C1 segment of cervical spinal cord (tissue), 14 donors: ENCODE data around the gene SPR.

ENCODE experiments used
- DNase-seq, 14 donors: peaks; one replicate each; lab custom pipeline; 2025; lab: John Stamatoyannopoulos, UW

The SPR gene

GRCh38 chr2:72915320-72915906, 28.2 kb downstream of the SPR start:
- DNase-seq, result no peak

GRCh38 chr2:72915907-72916742, 28.9 kb downstream of the SPR start:
- DNase-seq, result no peak

GRCh38 chr2:72916743-72917137, 29.5 kb downstream of the SPR start:
- no peak for DNase-seq

GRCh38 chr2:72917138-72917876, 30.1 kb downstream of the SPR start, which contains the start of gene EMX1:
EMX1 (plus strand) TSS chr2:72917519; CDS start chr2:72917853, 334 bp downstream.
- DNase-seq, result peak in 1 of 14 donors; percentile 29

GRCh38 chr2:72917877-72918553, 30.8 kb downstream of the SPR start:
- no peak for DNase-seq

GRCh38 chr2:72919414-72920317, 32.5 kb downstream of the SPR start:
- no peak for DNase-seq

- DNase-seq, result no peak
Observed at GRCh38 chr2:72920318-72921087, 33.3 kb downstream of the SPR start.

GRCh38 chr2:72921088-72921851, 34.1 kb downstream of the SPR start:
- no peak for DNase-seq

- no peak for DNase-seq
Observed at GRCh38 chr2:72921853-72922252, 34.6 kb downstream of the SPR start.

GRCh38 chr2:72923833-72924352, 36.7 kb downstream of the SPR start:
- DNase-seq, result no peak

GRCh38 chr2:72924353-72925240, 37.4 kb downstream of the SPR start:
- no peak for DNase-seq

GRCh38 chr2:72925328-72925943, 38.2 kb downstream of the SPR start:
- DNase-seq, result no peak

- no peak for DNase-seq
Observed at GRCh38 chr2:72926368-72926767, 39.2 kb downstream of the SPR start.

GRCh38 chr2:72926811-72927465, 39.7 kb downstream of the SPR start:
- no peak for DNase-seq

GRCh38 chr2:72927619-72928550, 40.7 kb downstream of the SPR start:
- no peak for DNase-seq

- DNase-seq, result no peak
Observed at GRCh38 chr2:72929010-72929409, 41.8 kb downstream of the SPR start.
